GM04504 (cell line): ENCODE data around the gene ANXA9.

Experiments used
- DNase-seq: peaks from one replicate; pipeline ENCODE4 v3.0.0-alpha.2; 2012; ENCODE audit warnings: low read depth

ANXA9 gene

GRCh38 chr1:150974580-150975478 is 7.3 kb upstream of the ANXA9 start, which contains the start of gene CERS2:
Gene CERS2 (minus strand): TSS chr1:150974835. CDS start chr1:150969090, 5,745 bp downstream.
- peak; percentile 69 for DNase-seq

GRCh38 chr1:150976401-150976821 is 5.7 kb upstream of the ANXA9 start:
- no peak for DNase-seq

- DNase-seq: no peak
These were observed 5.0 kb upstream of the ANXA9 start for GRCh38 chr1:150976879-150977694.

GRCh38 chr1:150979092-150980056 is 2.7 kb upstream of the ANXA9 start:
- DNase-seq: peak; percentile 70

- DNase-seq: no peak
These were observed 801 bp upstream of the ANXA9 start for GRCh38 chr1:150981177-150981804.

- DNase-seq: no peak
These were observed 3.2 kb downstream of the ANXA9 start for GRCh38 chr1:150985179-150985825.

GRCh38 chr1:150987924-150988323 is 5.8 kb downstream of the ANXA9 start:
- no peak for DNase-seq

GRCh38 chr1:150992626-150993025 is 10.5 kb downstream of the ANXA9 start:
- no peak for DNase-seq

- DNase-seq: no peak
These were observed 12.2 kb downstream of the ANXA9 start for GRCh38 chr1:150994248-150994647.

GRCh38 chr1:150995460-150995859 is 13.4 kb downstream of the ANXA9 start:
- no peak for DNase-seq

- no peak for DNase-seq
These were observed 13.8 kb downstream of the ANXA9 start for GRCh38 chr1:150995896-150996295.

GRCh38 chr1:150997126-150997872 is 15.2 kb downstream of the ANXA9 start:
- no peak for DNase-seq

- no peak for DNase-seq
These were observed 15.9 kb downstream of the ANXA9 start for GRCh38 chr1:150997949-150998348.

- DNase-seq: no peak
These were observed 17.1 kb downstream of the ANXA9 start for GRCh38 chr1:150999051-150999674.

GRCh38 chr1:150999926-151000325 is 17.8 kb downstream of the ANXA9 start:
- no peak for DNase-seq

GRCh38 chr1:151000408-151000807 is 18.3 kb downstream of the ANXA9 start:
- DNase-seq: no peak

- no peak for DNase-seq
These were observed 19.5 kb downstream of the ANXA9 start for GRCh38 chr1:151001602-151002001.

- DNase-seq: no peak
These were observed 20.0 kb downstream of the ANXA9 start for GRCh38 chr1:151002051-151002450.

GRCh38 chr1:151002611-151003010 is 20.5 kb downstream of the ANXA9 start:
- no peak for DNase-seq
